HG03064 (cell line): ENCODE results near the gene ANKDD1B.
A peak's percentile ranks its signal among the peaks of the same experiment; 100 is the strongest.
"Not testable (repeated sequence)": the region's sequence is repeated elsewhere in the genome, so short reads cannot be mapped to it uniquely, and the experiment has no call there.

Experiments used
- ATAC-seq: cut with Tn5 transposase; IDR thresholded peaks from one replicate; pipeline ENCODE4 v1.9.1; 2021; ENCODE audit warnings: low read depth; ENCODE audit not compliant: unreplicated experiment

Gene ANKDD1B

GRCh38 chr5:75611311-75612225, at the start of gene ANKDD1B:
TSS of gene ANKDD1B (plus strand) at chr5:75611453. CDS start at chr5:75611635, 182 bp downstream.
- no peak for ATAC-seq

DNA sequence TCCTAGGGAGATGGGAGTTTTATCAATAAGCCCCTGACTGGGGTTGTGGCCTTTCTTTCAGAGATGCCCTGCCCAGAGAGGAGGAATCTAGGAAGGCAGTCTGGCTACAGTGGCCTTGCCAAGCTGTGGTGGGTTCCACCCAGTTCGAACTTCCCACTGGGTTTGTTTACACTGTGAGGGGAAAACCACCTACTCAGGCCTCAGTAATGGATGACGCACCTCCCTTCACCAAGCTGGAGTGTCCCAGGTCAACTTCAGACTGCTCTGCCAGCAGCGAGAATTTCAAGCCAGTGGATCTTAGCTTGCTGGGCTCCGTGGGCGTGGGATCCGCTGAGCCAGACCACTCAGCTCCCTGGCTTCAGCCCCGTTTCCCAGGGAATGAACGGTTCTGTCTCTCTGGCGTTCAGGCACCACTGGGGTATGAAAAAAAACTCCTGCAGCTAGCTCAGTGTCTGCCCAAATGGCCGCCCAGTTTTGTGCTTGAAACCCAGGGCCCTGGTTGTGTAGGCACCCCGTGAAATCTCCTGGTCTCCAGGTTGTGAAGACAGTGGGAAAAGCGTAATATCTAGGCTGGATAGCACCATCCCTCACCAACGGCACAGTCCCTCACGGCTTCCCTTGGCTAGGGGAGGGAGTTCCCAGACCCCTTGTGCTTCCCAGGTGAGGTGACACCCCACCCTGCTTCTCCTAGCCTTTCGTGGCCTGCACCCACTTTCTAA, 45.1 kb upstream of the ANKDD1B start:
- ATAC-seq: not testable (repeated sequence)

GRCh38 chr5:75566710-75567309, 44.4 kb upstream of the ANKDD1B start:
- peak; percentile 86 for ATAC-seq

DNA sequence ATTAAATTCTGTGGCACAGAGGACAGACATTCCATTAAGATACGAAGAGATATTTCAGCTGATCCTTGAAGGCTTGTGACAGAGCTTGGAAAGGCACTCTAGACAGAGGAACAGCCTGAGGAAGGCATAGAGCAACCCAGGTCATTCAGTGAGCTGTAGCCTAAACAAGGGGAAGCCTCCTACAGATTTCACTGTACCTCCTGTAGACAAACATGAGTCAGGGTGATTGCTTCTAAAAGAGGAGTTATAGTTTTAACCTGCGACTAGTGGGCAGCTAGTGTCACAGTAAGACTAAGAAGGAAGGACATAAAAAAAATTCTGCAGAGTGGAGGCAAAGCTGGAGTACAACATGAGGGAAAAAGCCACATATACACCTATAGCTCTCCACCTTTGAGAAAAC, 43.5 kb upstream of the ANKDD1B start:
- ATAC-seq: peak; percentile 46

GRCh38 chr5:75568202-75568601, 43.1 kb upstream of the ANKDD1B start:
- peak; percentile 27 for ATAC-seq

DNA sequence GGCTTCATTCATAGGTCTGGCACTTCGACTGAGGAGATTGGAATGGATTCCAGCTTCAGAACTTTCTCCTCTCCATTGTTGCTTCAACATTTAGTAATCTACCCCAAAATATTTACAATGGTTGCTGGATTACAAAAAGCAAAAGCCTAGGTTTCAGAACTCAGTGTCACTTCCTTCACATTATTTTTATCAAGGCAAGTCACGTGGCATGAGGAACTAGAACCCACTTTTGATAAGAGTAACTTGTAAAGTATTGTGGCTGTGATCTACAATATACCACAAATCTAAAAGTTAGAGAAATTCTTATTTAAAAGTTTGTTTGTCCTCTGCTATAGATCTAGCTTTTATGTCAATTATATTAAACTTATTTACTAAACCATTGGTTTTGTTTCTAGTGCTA, 39.7 kb upstream of the ANKDD1B start:
- ATAC-seq: no peak

- ATAC-seq: peak; percentile 12
Measured at GRCh38 chr5:75574791-75575190, 36.5 kb upstream of the ANKDD1B start.

DNA sequence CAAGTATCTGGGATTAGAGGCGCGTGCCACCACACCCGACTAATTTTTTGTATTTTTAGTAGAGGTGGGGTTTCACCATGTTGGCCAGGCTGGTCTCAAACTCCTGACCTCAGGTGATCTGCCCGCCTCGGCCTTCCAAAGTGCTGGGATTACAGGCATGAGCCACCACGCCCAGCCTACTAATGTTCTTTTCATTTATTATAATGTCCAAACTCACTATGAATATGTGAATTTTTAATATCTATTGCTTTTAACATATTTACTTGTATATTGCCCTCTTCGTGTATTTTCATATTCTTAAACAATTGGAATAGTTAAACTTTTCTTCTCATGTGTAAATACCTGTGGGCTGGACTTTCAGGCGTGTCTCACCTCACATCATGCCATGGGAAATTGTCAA, 33.0 kb upstream of the ANKDD1B start:
- not testable (repeated sequence) for ATAC-seq

GRCh38 chr5:75584641-75585040, 26.6 kb upstream of the ANKDD1B start:
- no peak for ATAC-seq

DNA sequence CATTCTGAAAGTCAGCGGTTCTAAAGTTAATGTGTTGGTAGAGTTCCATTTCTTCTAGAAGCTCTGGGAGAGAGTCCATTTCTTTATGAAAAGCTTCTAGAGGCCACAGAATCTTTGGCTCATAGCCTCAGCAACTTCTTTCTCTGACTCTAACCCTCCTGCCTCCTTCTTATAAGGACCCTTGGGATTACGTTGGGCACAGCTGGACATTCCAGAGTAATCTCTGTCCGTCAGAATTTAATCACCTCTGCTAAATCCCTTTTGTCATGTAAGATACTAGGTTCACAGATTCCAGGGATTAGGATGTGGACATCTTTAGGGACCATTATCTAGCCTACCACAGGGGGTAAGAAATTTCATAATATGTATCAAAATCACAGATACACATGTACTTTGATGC, 22.6 kb upstream of the ANKDD1B start:
- ATAC-seq: no peak

DNA sequence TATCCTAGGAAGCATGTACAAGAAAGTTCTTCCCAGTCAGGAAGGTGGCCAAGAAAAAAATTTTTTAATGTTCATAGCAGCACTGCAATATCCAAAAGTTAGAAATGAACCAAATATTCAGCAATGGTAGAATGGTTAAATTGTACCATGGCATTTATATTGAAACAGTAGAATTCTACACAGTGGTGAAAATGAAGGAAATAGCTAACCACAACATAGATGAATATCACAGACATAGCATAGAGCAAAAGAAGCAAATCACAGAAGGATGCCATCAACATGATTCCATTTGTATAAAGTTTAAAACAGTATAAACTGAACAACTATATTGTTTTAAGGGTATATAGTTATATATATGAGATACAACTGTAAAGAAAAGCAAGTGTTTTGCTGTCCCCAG, 10.7 kb upstream of the ANKDD1B start:
- no peak for ATAC-seq

GRCh38 chr5:75601567-75601966, 9.7 kb upstream of the ANKDD1B start:
- no peak for ATAC-seq

DNA sequence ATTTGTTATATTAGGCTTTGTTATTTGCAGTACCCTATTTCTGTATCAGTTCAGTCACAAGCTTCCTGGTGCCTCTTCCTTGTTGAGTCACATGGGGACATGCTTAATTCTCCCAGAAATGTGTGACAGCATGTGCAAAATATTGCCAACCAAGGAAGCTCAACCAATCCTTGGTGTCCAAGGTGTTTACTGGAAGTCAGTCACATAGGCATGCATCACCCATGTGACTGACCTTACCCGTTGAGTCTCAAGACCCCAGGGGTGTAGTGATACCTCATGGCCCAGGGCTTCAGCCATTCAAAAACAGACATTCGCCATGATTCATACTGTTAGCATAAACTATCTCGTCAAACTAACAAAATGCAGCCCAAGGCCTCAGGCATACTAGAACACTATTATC, 9.3 kb upstream of the ANKDD1B start:
- ATAC-seq: no peak

DNA sequence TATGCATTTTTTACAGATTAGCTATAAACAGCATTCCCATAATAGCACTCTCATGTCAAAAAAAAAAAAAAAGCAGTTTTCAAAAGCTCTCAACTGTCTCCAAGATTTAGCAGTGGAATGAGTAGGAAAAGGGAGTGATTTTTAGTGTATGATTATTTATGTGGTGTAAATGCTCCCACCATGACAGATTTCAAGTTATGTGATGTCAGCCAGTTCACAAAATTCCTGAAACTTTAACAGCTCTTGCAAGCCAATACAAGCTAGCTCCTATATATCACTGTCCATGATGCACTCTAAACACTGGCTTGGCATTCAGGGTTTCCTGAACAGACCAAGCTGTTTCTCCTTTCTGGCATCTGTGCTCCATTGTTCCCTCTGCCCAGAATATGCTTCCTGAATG, 7.9 kb upstream of the ANKDD1B start:
- ATAC-seq: no peak

GRCh38 chr5:75603821-75604220, 7.4 kb upstream of the ANKDD1B start:
- ATAC-seq: no peak

DNA sequence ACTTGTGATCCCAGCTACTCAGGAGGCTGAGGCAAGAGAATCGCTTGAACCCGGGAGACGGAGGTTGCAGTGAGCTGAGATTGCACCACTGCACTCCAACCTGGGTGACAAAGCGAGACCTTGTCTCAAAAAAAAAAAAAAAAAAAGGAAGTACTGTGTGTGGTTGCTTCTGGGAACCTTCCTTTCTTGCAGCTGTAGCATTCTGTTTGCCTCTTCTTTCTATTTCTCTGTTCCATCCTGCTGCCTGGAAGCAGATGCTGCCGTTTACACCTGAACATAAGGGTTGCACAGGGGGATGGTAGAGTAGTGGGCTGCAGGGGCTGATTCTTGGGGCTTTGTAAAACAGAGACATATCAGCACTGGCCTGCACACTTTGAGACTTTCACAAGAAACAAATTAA, 3.9 kb upstream of the ANKDD1B start:
- ATAC-seq: not testable (repeated sequence)

GRCh38 chr5:75608870-75609269, 2.4 kb upstream of the ANKDD1B start:
- ATAC-seq: no peak

GRCh38 chr5:75610201-75610600, 1.1 kb upstream of the ANKDD1B start:
- no peak for ATAC-seq

DNA sequence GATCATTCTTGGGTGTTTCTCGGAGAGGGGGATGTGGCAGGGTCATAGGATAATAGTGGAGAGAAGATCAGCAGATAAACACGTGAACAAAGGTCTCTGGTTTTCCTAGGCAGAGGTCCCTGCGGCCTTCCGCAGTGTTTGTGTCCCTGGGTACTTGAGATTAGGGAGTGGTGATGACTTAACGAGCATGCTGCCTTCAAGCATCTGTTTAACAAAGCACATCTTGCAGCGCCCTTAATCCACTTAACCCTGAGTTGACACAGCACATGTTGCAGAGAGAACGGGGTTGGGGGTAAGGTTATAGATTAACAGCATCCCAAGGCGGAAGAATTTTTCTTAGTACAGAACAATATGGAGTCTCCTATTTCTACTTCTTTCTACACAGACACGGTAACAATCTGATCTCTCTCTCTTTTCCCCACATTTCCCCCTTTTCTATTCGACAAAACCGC, 368 bp upstream of the ANKDD1B start:
- not testable (repeated sequence) for ATAC-seq

DNA sequence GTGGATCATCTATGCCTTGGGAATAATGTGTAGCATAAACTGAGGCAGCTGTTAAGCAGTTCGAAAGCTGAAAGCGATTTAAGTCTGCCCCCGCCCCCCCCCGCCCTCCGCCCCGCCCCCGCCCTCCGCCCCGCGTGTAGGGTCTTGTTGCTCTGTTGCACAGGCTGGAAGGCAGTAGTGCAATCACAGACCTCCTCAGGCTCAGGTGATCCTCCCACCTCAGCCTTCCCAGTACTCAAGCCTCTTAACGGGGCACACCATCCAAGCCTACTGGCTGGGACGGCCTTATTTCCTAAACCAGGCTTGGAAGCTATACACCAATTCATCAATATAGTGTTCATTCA, 945 bp downstream of the ANKDD1B start:
- ATAC-seq: no peak

DNA sequence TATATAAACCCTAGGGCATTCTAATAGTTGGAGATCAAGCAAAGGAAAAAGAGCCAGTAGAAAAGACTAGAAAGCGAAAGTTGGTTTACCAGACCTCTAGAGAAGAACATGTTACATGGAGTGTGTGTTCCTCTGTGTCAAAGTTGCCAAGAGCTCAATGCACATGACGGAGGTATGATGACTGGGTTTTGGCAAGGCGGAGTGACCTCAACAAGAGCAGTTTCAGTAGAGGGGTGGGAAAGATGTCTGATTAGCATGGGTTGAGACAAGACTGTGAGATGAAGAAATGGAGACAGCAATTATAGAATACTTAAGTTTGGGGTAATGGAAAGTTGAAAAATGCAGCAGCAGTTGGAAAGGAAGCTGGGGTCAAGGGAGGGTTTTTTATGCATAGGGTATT, 1.6 kb downstream of the ANKDD1B start:
- no peak for ATAC-seq
